GM10266 (cell line): ENCODE measurements around the gene FREY1.

Source experiments
- DNase-seq: peaks from one replicate; pipeline ENCODE4 v3.0.0; 2012; ENCODE audit errors: extremely low spot score
- CTCF ChIP-seq: IDR thresholded peaks from 2 replicates; pipeline ENCODE4 v1.5.1; 2012; ENCODE audit warnings: mild to moderate bottlenecking, low read depth; ENCODE audit not compliant: control insufficient read depth, insufficient read depth; ENCODE audit errors: missing control alignments

Gene FREY1

GRCh38 chr11:45872651-45873356 is 34.3 kb downstream of the FREY1 start:
- peak; percentile 61 for TF ChIP-seq CTCF
- DNase-seq = peak; percentile 49

GRCh38 chr11:45871638-45872037 is 35.4 kb downstream of the FREY1 start:
- no peak for DNase-seq
- TF ChIP-seq CTCF = no peak

GRCh38 chr11:45870706-45871105 is 36.4 kb downstream of the FREY1 start:
- DNase-seq = no peak
- TF ChIP-seq CTCF = no peak

GRCh38 chr11:45869551-45869950 is 37.5 kb downstream of the FREY1 start:
- no peak for DNase-seq
- TF ChIP-seq CTCF = no peak

GRCh38 chr11:45864041-45864440 is 43.0 kb downstream of the FREY1 start:
- DNase-seq = no peak
- no peak for TF ChIP-seq CTCF

- no peak for DNase-seq
- TF ChIP-seq CTCF = no peak
Observed at GRCh38 chr11:45860764-45861510, 46.1 kb downstream of the FREY1 start.

GRCh38 chr11:45860348-45860747 is 46.7 kb downstream of the FREY1 start:
- TF ChIP-seq CTCF = no peak
- no peak for DNase-seq
